Stimulated activated CD8-positive, alpha-beta memory T cell treated with anti-CD3 and anti-CD28 coated beads, Interleukin-4, amount 100 ng/mL, for 1 hour (primary cell): ENCODE measurements around the gene ZBTB5.
"Not testable (repeated sequence)": the region's sequence is repeated elsewhere in the genome, so short reads cannot be mapped to it uniquely, and the experiment has no call there.

Source experiments
- DNase-seq, 2 donors: peaks; one replicate each; pipeline ENCODE4 v3.0.0-alpha.2; 2020; ENCODE audit warnings: low read depth in 2 of 2, low spot score in 1 of 2

Gene ZBTB5

GRCh38 chr9:37452611-37453010 lies 12.6 kb downstream of the ZBTB5 start:
- no peak for DNase-seq

GRCh38 chr9:37451628-37452027 lies 13.6 kb downstream of the ZBTB5 start:
- no peak for DNase-seq

DNA sequence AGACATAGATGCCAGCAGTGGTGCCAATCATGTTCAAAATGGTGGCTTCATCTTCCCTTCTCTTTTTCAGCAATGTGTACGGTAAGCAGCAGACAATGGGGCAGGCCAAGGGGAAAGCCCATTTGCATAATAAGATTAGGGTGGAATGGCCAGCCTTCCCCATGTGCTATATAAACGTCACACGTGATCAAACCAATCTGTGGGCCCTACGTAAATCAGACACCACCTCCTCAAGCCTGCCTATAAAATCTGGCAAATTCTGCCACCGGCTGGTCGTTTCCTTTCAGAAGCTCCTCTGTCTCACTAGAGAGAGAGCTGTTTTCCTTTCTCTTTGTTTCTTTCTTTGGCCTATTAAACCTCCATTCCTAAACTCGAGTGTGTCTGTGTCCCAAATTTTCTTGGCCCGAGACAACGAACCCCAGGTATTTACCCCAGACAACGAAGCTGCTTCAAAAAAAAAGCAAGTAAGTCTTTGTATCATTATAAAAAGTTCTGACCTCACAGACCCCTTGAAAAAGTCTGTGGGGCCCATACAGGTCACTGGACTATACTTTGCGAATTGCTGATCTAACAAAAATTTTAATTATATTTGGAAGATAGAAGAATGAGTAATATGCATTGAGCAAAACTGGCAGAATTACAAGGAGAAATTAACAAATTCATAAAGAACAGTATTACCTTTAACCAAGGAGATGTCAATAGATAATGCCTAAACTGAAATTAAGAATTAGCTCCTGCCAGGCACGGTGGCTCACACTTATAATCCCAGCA lies 15.2 kb downstream of the ZBTB5 start:
- DNase-seq, result no peak

- DNase-seq, result no peak
Observed at GRCh38 chr9:37447111-37447510, 18.1 kb downstream of the ZBTB5 start.

DNA sequence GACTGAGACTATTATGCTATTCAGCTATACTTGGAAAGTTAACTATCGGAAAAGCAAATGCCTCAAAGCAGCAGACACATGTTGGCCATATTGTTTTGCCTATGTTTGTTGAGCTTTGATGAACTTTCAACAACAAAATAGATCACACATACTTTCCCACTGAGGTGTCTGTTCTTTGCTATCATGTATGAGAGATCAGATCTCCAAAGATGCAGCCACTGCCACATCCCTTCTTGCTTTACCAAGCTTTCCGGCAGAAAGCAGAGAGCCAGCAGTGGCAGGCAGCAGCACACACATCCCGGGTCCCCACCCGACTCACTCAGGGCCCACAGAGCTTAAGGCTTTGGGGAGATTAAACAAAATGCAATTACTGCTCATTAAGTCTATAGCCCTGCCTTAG lies 18.8 kb downstream of the ZBTB5 start:
- DNase-seq, result no peak

DNA sequence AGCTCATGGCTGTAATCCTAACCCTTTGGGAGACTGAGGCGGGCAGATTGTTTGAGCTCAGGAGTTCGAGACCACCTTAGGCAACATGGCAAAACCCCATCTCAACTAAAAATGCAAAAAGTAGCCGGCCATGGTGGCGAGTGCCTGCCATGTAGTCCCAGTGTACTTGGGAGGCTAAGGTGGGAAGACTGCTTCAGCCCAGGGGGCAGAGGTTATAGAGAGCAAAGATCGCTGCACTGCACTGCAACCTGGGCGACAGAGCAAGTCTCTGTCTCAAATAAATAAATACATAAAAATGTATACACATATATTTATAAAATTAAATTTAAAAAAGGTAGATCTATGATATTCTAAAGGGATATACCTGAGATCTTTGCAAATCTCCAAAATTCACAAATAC lies 19.4 kb downstream of the ZBTB5 start:
- DNase-seq, result no peak

DNA sequence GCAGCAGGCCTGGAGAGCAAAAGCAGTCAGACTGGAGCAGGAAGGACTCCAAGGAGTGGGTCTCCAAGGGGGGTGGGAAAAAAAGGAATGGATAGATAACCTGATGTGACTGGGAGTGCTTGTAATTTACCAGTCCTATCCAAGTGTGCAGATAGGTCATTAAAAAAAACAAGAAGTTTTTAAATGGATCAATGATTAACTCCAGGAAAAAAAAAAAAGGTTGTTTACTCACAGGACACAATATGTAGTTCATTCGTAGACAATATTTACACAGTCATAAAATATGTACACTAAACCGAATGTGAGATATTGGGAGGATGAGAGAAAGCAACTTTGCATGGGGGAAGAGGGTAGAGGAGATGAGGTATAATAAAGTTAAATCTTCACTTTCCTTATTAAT lies 20.4 kb downstream of the ZBTB5 start:
- DNase-seq, result no peak

DNA sequence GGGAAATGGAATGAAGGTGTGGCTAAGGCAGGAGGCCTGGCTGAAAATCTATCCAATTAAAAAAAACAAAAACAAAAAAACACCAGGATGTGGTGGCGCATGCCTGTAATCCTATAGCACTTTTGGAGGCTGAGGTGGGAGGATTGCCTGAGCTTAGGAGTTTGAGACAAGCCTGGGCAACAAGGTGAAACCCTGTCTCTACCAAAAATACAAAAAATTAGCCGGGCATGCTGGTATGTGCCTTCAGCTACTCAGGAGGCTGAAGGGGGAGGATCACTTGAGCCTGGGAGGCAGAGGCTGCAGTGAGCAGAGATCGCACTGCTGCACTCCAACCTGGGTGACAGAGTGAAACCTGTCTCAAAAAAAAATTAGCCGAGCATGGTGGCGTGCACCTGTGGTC lies 21.7 kb downstream of the ZBTB5 start:
- DNase-seq, result no peak

GRCh38 chr9:37442556-37442955 lies 22.7 kb downstream of the ZBTB5 start:
- DNase-seq, result no peak

- DNase-seq, result no peak
Observed at GRCh38 chr9:37441776-37442370, 23.4 kb downstream of the ZBTB5 start.

GRCh38 chr9:37438359-37438758 lies 26.9 kb downstream of the ZBTB5 start:
- DNase-seq, result no peak

GRCh38 chr9:37437621-37438020 lies 27.6 kb downstream of the ZBTB5 start:
- DNase-seq, result no peak

DNA sequence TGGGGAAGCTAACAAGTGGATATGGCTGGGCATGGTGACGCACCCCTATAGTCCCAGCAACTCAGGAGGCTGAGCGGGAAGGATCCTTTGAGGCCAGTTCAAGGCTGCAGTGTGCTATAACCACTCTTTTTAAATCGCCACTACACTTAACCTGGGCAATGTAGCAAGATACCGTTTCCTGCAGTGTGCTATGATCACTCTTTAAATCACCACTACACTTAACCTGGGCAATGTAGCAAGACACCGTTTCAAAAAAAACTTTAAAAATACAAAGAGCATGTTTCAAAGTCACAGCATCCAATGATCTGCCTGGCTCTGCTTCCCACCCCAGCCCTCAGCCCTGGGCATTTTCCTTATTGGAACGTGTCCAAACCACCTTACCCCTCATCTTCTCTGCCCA lies 28.2 kb downstream of the ZBTB5 start:
- no peak for DNase-seq

DNA sequence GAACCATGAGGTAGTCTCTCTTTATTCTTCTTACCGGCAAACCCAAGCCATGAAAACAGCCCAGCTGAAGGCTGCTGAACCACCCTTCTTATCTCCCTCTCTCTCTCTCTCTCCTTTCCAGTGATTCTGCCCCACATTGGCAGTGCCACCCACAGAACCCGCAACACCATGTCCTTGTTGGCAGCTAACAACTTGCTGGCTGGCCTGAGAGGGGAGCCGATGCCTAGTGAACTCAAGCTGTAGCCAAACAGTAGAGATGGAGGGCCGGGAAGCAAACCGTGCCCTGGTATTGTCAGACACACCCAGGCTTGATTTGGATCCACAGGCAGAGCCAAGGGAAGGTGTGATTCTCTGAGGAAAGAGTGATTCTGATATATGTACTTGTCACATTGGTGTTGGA lies 28.7 kb downstream of the ZBTB5 start:
- DNase-seq, result no peak

DNA sequence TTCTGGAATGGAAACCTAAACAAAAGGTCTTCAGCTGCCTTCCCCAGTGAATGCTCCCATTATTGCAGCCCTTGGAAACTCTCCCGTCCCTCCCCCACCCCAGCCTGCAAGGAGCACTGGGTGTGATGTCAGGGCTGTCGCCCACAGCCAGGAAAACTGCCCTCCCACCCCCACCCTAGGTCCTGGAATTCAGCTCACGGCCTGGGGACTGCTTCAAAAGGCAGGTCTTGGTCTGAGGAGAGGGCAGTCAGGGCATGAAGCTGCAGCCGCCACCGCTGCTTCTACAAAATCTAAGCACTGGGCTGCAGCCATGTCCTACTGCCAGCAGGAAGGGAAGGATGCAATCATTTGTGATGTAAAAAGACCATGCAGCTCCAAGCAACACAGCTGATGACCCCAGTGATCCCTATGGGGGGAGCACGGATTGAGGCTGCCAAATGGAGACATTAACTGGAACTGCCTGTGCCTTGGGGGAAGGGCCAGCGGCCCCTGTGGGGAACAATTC lies 31.3 kb downstream of the ZBTB5 start:
- no peak for DNase-seq

- DNase-seq, result no peak
Observed at GRCh38 chr9:37432020-37432419, 33.2 kb downstream of the ZBTB5 start.

- DNase-seq, result no peak
Observed at GRCh38 chr9:37430841-37431597, 34.2 kb downstream of the ZBTB5 start.

DNA sequence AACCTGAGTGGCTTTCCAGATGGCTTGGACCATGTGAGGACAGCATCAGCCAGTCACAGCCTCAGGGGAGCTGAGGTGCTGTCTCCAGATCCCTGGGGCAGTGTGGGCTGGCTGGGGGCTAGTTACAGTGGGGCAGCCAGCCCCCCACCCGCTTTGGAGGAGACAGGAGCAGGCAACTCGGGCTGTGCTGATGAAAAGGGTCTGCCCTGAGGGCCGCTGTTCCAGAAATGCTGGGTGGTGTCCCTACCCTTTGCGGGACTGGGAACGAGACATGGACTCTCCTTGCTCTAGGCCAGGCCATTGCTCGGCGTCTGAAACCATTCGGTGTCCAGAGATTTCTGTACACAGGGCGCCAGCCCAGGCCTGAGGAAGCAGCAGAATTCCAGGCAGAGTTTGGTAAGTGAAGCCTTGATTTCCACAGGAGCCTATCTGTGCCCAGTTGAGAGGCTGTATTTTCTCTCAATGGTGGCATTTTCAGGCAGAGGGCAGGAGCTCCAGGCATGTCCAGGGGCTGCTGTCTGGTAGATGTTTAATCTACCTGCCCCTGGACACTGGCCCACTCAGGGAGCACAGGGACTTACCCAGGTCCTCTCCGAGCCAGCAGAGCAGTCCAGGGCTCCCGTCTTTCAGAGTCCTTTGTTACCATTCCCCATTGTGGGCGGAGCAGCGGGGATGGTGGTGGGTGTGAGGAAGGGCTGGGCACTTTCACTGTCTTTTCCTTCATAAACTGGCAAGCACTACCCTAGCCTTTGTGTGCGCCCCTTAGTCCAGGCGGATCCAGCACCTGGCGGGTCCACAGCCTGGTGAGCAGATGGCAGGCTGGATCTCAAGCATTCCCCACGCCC lies 35.6 kb downstream of the ZBTB5 start:
- no peak for DNase-seq

- no peak for DNase-seq
Observed at GRCh38 chr9:37428345-37428744, 36.9 kb downstream of the ZBTB5 start.

GRCh38 chr9:37426846-37427245 lies 38.4 kb downstream of the ZBTB5 start:
- DNase-seq, result no peak

DNA sequence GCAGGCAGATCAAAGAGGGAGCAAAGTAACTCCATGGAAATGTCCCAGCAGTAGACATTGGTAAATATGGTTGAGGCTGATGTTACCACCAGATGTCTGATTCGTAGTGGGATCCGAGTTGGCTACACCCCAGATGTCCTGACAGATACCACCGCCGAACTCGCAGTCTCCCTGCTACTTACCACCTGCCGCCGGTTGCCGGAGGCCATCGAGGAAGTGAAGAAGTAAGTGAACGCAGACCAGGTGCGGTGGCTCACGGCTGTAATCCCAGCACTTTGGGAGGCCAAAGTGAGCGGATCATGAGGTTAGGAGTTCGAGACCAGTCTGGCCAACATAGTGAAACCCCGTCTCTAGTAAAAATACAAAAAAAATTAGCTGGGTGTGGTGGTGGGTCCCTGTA lies 38.8 kb downstream of the ZBTB5 start:
- not testable (repeated sequence) for DNase-seq
